Esophagus muscularis mucosa (tissue), 4 donors: ENCODE measurements around the gene PALS1.

Source experiments
- CTCF ChIP-seq, 3 experiments: fragments of 200-600 bp in 2 of 3; fragments of 450-650 bp in 1 of 3; sonication (generic) in 2 of 3; IDR thresholded peaks; one replicate each; pipeline ENCODE4 v1.5.1; 2017 to 2019; ENCODE audit warnings: antibody characterized with exemption in 3 of 3, mild to moderate bottlenecking in 2 of 3, moderate library complexity in 1 of 3
- EP300 ChIP-seq: sonication (generic); formaldehyde crosslinking; IDR thresholded peaks from one replicate; pipeline ENCODE4 v1.6.1; 2017; ENCODE audit warnings: antibody characterized with exemption
- POLR2A ChIP-seq: fragments of 450-650 bp; IDR thresholded peaks from one replicate; pipeline ENCODE4 v1.6.1; 2017; ENCODE audit warnings: antibody characterized with exemption, moderate library complexity, mild to moderate bottlenecking, low read depth
- POLR2AphosphoS5 ChIP-seq, 2 donors: sonication (generic); formaldehyde crosslinking; IDR thresholded peaks; one replicate each; pipeline ENCODE4 v1.6.1; 2017; ENCODE audit warnings: antibody characterized with exemption in 2 of 2

DNA sequence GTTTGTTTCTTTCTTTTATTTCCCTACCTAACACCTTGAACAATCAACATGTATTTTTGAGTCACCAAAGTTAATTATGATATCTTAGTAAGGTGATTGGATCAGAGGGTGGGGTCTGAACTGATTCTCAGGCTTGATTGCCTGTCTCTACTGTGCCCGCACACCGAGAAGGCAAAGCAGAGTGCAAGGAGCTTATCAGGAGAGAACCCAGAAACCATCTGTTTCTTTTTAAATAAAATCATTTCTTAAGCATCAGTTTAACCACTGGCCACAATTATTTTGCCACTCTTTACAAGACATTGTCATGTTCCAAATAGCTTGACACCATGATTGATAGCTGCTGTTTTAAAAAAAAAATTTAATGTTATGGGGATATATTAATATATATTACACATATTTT lies 48.9 kb upstream of the PALS1 start:
- TF ChIP-seq POLR2A (no peak), EP300 (no peak), CTCF (IDR thresholded peaks at IDR 0.05) (no peak), POLR2AphosphoS5 (IDR thresholded peaks at IDR 0.05) (no peak)
